CD1c-positive myeloid dendritic cell (primary cell): Measurements from ENCODE around the gene WIPI1.
A peak's percentile ranks its signal among the peaks of the same experiment; 100 is the strongest.
"Not testable (repeated sequence)": the region's sequence is repeated elsewhere in the genome, so short reads cannot be mapped to it uniquely, and the experiment has no call there.

ENCODE experiments used
- DNase-seq: peaks from one replicate; pipeline ENCODE4 v3.0.0-alpha.2; 2016; ENCODE audit errors: extremely low spot score

WIPI1 gene

DNA sequence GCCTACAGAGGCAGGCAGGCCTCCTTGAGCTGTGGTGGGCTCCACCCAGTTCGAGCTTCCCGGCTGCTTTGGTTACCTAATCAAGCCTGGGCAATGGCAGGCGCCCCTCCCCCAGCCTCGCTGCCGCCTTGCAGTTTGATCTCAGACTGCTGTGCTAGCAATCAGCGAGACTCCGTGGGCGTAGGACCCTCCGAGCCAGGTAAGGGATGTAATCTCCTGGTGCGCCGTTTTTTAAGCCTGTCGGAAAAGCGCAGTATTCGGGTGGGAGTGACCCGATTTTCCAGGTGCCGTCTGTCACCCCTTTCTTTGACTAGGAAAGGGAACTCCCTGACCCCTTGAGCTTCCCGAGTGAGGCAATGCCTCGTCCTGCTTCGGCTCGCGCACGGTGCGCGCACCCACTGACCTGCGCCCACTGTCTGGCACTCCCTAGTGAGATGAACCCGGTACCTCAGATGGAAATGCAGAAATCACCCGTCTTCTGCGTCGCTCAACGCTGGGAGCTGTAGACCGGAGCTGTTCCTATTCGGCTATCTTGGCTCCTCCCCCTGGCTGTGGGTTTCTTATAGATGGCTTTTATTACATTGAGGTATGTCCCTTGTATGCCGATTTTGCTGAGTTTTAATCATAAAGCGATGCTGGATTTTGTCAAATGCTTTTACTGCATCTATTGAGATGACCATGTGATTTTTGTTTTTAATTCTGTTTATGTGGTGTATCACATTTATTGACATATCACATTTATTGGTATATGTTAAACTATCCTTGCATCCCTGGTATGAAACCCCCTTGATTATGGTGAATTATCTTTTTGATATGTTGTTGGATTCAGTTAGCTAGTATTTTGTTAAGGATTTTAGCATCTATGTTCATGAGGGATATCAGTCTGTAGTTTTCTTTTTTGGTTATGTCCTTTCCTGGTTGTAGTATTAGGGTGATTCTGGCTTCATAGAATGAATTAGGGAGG lies 43.4 kb downstream of the WIPI1 start:
- peak; percentile 56 for DNase-seq

DNA sequence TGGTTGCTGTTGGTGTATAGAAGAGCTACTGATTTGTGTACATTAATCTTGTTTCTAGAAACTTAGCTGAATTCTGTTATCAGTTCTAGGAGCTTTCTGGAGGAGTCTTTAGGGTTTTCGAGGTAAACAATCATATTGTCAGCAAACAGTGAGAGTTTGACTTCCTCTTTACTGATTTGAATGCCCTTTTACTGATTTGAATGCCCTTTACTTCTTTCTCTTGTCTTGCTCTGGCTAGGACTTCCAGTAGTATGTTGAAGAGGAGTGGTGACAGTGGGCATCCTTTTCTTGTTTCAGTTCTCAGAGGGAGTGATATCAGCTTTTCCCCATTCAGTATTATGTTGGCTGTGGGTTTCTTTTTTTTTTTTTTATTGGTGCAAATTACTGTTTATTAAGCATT lies 49.6 kb downstream of the WIPI1 start:
- DNase-seq = peak; percentile 12

DNA sequence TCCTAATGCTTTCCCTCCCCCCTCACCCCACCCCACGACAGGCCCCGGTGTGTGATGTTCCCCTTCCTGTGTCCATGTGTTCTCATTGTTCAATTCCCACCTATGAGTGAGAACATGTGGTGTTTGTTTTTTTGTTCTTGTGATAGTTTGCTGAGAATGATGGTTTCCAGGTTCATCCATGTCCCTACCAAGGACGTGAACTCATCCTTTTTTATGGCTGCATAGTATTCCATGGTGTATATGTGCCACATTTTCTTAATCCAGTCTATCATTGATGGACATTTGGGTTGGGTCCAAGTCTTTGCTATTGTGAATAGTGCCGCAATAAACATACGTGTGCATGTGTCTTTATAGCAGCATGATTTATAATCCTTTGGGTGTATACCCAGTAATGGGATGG lies 53.5 kb downstream of the WIPI1 start:
- not testable (repeated sequence) for DNase-seq

DNA sequence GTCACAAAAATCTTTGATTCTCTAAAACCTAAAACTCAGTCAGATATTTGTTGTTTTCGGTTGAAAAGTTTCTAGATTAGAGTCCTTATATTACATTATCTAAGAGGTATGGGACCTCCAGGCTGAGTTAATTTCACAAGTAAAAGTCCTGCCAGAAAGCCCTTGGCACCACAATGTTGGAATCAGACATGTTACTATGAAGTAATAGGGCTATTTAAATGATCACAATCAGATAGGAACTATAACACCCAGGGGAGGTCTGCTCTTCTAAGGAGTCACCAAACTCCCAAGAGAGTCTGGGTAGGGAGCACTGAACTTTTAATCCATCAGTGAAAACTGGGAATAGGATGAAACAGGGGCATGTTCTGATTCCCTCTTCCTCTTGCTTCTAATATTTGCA lies 54.2 kb downstream of the WIPI1 start:
- DNase-seq = no peak

DNA sequence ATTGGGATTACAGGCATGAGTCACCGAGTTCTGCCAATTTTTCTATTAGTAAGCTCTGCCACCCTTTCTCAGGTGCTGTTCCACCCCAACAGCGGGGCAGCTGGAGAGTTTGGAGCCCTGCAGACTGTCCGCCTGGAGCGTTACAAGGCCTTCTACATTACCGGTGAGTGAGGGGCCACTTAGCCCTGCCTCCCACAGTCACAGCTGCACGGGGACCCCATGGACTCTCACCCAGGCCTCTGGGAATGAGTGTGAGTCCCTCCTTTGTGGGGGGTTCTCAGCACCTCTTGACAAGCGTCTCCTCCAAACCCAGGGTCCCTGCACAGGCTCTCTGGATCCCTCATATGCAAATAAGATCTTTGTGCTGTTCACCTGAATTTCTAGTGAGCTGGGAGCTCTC lies 56.0 kb downstream of the WIPI1 start:
- no peak for DNase-seq

DNA sequence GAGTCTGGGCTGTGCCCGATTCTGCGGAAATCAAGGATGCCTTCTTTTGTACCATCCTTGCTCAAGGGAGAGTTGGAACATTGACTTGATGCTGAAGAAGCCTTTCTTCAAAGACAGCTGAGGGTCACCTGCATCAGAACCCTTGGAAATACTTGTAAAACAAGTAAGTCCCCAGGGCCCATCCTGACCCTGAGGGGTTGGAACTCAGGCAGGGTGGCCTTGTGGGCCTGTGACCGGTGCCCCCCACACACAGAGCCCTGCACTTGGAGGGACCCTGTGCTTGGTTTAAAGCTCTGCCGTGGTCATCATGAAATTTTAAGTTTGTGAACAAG lies 56.9 kb downstream of the WIPI1 start:
- DNase-seq = no peak

DNA sequence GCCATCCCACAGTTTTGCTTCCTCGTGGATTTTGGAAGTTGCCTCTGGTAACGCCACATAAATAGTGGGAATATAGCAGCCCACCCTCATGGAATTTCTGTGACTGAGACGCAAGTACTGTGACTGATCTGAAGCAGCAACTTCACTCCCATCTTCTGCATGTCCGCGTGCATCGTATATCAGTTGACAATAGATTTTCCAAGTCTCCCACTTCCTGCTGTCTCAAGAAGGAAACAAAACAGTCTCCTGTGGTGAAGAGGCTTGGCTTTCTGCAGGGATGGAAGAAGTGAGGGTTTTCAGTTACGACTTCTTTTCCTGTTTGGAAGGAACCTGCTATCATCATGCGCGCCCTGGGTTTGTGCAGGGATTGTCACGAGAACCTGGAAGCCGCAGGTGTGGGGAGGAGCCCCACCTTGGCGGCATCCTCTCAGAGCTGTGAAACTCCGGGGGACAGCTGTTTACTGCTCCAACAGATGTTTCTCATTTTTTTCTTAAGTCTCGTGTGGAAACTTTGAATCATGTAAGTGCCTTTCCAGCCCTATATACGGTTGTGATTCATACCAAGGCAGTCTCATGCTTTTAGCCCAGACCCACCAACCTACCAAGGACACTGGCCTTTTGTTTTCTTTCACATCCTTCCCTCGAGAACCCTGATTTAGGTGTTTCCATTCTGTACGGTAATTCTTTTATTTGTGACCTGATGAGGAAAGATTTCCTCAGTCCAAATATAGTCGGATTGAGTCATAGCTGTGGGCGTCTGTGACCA lies 57.5 kb downstream of the WIPI1 start:
- DNase-seq = peak; percentile 92

DNA sequence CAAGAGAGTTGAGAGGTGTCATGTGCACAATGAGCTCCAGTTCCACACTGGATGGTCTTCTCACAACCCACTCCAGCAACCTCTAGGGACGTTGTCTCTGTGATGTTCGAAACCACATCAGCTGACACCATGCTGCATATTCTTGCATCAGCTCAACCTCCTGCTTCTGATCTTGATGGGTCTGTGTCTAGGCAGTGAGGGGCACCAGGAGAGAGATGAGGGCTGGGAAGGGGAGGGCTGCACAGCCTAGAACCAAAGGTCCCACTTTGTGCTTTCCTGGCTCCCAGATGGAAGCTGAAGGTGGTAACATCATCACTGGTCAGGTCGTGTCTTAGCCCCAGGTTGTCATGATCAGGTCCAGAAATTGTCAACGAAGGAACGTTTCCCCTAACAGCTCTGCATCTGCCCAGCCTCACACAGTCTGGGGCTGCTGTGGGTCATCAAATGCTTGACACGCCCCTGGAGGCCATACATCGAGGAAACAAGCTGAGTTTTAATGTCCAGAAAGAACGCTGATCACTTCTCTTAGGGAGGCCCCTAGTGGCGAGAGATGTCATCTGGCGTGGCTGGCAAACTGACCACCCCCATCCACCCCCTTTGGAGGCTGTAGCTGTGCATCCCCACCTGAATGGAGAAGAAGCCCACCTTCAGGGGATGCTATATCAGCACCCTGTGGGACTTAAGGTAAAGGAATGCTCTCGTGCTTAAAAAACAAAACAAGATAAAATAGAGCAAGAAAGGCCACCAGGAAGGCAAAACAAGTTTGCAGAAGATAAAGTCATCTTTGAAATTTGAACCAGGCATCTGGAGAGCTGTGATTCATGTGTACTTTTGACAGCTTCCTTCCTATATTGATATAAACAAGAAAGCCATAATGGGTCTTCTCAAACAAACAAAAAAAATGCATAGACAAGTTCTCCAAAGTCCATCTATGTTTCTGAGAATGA lies 58.3 kb downstream of the WIPI1 start:
- DNase-seq = peak; percentile 66

DNA sequence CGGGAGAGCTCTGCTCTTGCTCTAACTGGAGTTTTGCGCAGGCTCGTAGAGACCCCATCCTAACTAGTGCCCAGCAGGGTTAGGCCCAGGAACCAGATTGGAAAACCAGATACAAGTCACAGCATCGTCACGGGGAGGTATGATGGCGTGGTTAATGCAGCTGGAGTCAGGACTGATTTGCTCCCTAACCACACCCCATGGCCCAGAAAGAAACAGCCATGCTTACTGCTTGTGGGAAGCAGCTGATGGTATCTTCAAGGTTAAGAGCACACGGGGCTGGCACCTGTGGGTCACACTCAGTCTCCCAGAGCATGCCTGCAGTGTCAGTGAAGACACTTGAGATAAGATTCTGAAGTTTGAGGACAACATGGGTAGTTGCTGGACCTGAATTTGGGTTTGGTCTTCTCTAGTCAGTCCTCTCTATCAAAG lies 60.2 kb downstream of the WIPI1 start:
- no peak for DNase-seq

DNA sequence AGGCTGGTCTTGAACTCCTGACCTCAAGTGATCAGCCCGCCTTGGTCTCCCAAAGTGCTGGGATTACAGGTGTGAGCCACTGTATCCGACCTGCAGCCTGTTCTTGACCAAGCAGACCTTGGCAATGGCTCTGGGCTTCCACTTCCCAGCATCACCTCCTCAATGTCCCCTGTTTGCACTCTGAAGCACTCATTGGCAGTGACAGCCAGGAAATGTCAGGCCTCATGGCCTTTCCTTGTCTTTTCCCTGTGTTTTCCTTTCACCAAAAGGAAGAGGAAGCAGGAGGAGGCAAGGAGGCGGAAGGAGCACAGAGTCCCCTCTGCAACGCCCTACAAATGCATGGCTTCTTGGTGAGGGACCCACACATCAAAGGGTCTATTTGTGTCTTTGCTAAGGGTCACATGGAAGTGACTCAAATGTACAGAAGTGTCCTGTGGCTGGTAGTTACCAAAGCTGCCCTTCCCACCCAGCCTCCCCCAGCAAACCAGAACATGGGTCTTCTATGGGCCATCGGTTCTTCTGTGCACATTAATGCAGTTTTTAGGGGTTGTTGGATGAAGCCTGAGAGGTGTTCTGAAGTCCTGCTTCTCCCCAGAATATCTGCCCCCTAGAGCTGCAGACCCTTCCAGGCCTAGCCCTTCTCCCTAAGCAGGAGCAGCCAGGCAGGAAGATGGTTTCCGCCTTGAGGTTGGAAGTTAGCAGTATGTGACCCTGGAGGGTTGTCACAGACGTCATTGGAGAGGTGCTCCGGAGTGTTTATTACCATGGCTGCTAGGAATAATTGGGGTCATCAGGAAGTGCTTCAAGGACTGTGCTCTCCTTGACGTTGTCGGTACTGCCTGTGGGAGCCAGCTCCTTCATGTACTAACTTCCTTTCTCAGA lies 60.8 kb downstream of the WIPI1 start:
- DNase-seq = no peak

DNA sequence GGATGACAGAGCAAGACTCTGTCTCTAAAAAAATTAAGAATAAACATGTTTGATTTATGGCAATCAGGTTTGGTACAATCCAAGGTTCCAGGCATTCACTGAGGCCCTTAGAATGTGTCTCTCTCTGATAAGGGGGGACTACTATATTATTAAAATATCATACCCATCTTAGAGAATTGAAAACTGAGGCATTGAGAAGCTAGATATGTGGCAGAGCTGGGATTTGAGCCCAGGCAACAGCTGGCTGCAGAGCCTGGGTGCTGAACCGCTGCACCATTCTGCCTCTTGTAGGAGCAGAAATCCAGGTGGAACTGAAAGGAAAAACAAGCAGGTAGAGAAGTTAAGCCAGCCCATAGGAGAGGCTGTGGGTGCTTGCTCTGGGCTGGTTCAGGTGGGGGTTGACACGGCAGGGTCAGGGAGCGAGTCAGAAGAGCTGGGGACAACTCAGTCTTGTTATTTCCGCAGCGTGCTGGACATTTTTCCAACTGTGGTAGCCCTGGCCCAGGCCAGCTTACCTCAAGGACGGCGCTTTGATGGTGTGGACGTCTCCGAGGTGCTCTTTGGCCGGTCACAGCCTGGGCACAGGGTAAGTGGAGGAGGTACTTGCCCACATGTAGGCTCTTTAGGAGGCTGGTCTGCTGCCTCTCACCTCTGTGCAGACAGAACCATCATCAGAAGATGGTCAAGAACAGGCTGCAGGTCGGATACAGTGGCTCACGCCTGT lies 62.5 kb downstream of the WIPI1 start:
- DNase-seq = no peak

DNA sequence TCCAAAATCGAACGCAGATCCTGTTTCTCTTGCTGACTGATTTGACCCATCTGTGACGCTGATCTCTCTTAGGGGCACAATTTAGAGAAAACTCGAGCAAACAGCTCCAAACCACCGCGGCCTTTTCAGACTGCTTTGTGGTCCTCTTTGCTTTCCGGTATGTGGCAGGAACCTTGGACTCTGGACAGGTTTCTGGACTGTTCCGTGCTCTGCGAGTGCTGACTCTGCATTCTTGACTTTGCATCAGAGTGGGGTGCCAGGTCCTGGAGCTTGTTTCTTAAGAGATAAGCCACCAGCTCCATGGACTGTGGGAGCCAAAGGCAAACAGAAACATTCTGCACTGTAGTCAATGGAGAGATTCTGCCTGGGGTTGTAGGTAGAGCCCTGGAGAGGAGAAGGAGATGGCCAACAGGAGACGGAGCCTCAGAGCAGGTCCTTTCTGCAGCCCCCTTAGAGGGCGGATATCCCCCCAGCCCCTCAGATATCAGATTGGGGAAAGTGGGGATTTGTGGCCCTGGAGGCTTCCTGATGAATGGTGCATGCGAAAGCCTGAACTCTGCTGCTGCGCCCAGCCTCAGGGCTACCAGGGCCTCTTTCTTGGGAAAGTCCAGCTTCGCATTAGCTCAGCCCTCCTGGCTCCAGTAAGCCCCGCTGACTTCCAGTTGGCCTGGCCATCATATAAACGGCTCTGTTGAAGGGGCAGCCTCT lies 65.6 kb downstream of the WIPI1 start:
- no peak for DNase-seq

DNA sequence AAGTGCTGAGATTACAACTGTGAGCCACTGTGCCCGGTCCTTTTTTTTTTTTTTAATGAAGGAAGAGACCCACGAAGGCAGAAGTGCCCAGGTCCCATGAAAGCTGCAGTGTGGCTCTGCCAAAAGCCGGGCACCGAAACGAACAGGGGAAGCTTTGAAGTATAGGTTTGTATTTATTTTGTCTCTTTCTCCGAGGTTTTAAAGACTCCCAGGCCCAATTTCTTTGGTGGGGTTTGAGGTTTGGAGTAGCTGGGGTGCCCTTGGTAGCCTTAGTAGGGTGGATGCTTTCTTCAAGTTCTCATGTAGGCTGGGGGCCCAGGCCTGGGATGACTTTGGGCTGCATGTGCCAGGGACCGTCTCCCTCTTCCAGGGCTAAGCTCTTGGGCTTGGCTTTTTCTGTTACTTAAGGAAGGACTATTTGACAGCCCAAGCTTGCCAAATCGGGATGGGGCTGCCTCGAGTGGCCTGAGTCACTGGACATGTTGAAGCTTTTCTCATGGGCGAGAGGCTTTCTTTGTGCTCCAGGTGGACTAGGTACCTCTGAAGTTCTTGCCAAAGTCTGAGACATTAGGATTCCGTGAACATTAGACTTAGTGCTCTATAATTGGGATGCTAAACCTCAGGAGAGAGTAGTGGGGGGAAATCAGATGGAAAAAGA lies 66.3 kb downstream of the WIPI1 start:
- DNase-seq = no peak

DNA sequence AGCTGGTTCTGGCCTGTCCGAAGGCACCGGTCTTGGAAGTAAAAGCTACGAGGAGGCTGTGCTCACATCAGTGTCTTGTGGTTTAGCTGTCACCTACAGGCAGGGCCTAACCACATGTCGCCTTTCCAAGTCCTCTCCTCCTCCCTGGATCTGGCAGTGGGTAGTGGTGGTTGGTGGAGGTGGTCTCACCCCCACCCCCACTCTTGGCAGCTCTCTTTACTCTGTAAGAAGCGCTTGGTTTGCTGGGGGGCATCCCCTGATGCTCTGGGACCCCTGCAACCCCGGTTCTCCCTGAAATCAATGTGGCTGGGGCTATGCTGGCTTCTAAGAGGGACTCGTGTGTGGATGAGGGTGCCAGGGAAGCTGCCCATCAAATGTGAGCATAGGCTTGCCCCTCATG lies 68.3 kb downstream of the WIPI1 start:
- DNase-seq = no peak

DNA sequence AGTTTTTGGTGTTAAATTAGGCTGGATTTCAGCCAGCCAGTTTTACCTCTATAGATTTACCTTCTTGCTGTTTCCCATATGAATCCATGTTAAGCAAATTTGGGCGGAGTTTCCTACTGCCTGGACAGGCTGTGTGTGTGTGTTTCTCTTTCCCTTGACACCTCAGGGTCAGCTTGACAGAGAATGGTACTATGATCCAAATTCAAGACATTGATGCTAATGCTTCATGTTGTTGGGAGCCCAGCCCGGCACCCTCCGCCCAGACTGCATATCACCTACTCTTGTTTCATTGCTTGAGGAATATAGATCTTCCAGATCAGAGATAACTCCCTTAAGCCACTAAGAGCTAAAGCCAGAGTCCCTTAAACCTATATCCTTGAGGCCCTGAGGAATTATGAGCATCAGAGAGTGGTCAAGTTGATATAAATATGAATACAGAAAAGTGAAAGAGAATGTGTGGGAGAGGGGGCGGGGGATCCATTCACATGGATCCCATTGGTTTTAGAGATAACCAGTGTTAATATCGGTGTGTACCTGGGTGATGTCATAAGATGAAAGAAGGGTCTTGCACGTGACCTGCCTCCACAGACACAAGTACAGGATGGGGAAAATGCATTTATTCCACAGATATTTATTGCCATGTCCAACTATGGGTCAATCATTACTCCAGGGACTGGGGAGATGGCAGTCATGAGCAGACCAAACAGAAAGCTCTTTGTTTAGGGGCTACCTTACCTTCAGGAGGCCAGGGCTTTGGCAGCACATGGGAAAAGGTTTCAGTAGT lies 69.7 kb downstream of the WIPI1 start:
- DNase-seq = no peak

DNA sequence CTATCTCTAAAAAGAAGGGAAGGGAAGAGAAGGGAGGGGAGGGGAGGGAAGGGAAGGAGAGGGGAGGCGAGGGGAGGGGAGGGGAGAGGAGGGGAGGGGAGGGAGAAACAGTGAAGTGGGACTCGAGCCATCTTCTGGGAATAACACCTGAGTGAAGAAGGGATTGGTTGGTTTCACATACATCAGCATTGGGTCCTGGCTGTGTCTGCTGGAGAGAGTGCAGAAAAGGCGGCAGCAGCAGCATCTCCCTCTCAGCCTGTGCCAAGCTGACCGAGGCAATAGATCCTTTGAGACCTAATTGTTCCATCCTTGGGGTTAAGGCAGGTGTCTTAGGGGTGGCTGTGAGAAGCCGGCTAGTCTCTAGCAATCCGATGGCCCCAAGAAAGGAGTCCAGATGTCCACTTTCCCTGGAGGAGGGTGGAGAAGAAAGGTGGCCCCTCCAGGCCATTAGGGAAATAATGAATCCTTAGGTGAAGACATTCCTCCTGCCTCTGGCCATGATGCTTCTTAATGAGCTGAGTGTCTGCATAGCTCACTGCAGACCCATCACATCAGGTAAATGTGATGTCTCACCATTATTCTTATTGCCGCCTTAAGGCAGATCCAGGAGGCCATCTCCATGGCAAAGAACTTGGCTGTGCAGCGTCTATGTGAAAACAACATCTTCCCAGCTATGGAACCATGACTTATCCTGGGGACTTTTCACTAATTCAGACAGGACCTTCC lies 71.6 kb downstream of the WIPI1 start:
- no peak for DNase-seq

DNA sequence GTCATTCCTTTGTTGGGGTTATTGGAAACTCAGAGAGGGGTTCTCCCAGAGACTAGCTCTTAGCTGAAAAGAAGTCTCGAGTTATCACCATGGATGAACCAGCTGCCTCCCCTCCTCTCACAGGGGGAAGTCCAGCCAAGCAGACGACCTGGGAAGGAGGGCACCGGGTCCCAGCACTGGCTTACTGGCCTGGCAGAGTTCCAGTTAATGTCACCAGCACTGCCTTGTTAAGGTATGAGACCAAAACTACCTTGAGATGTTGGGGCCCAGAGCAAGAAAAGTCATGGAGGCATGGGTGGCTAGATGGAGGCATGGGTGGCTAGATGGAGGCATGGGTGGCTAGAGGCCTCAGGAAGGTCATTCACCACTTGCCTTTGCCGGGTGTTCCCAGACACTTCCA lies 72.4 kb downstream of the WIPI1 start:
- no peak for DNase-seq

DNA sequence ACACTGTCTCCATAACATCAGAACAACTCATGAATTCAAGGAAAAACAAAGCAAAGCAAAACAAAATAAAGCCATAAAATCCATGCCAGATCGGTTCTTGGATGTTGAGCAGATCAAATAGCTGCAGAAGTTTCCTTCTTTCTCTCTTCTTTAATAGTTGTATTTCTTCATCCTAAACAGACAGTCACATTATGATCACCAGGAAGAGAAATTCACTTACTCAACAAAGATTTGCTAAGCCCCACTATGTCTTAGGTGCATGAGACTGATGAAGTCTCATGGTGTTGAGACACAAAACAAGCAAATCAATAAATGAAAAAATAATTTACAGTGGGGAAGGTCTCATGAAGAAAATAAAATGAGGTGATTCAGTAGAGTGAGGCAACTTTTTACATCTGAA lies 72.8 kb downstream of the WIPI1 start:
- peak; percentile 13 for DNase-seq
